Measurements from ENCODE around the gene FBXL19. TPM values are rescaled to one million over a fixed set of nuclear protein-coding genes. Genes with fewer than 3 reads are reported as not detected.

FBXL19 gene
- total and polyA plus RNA-seq, 9 of the 15 experiments (the other 6 are each of a cell fraction or from before 2014, with no cell fraction given), result 0.13 to 48.0 (median 13.5) TPM; not detected in 1

DNA sequence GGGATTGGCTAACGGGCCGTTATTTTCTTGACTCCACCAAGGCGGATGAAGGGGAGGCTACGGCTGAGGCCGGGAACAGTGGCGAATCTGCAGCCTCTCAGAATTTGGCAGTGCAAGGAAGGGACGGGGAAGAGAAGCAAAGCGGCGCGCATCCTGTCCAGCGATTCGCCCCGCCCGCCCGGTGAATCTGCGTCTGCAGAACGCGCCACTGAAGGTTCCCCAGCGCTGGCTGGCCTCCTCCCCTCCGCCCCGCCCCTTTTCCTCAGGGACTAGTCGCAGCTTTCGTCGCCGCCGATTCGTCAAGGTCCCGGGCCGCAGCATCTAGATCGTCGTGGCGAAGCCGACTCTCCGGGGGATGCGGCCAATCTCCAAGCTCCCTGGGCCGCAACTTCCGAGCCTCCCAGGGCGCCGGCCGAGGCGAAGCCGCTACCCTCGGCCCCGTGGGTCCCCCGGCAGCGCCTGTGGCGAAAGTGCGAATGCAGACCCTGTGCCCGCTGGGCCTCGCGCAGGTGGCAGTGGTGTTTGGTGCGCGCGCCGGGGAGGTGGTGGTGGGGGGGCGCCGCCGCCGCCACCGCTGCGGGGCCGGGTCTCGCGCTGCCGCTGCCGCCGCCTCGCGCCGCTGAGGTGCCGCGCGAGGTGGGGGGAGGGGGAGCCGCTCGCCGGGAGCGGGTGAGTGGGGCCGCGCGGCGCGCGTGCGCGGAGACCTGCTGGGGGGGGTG, 34.2 kb downstream of the FBXL19 start, which contains the start of gene SETD1A (continued):
- no peak for TF ChIP-seq ZNF445 (CRISPR knock-in tag; IDR thresholded peaks at IDR 0.05; ENCODE audit: low read depth)
- no peak for TF ChIP-seq ILF3 (IDR thresholded peaks at IDR 0.05; ENCODE audit: borderline replicate concordance)
- peak; percentile 72 for TF ChIP-seq HCFC1 (IDR thresholded peaks at IDR 0.05; ENCODE audit: low read depth, low read length)
- TF ChIP-seq TGIF2 (CRISPR knock-in tag; IDR thresholded peaks at IDR 0.05), result no peak
- TF ChIP-seq, protein P1, sequence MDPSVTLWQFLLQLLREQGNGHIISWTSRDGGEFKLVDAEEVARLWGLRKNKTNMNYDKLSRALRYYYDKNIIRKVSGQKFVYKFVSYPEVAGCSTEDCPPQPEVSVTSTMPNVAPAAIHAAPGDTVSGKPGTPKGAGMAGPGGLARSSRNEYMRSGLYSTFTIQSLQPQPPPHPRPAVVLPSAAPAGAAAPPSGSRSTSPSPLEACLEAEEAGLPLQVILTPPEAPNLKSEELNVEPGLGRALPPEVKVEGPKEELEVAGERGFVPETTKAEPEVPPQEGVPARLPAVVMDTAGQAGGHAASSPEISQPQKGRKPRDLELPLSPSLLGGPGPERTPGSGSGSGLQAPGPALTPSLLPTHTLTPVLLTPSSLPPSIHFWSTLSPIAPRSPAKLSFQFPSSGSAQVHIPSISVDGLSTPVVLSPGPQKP (CRISPR knock-in tag; IDR thresholded peaks at IDR 0.05), result no peak
- TF ChIP-seq EP300 (IDR thresholded peaks at IDR 0.05; ENCODE audit: low read length), result peak; percentile 95
- TF ChIP-seq COPS2 (conservative IDR thresholded peaks at IDR 0.05), result no peak
- TF ChIP-seq EZH2 (IDR thresholded peaks at IDR 0.05; ENCODE audit: borderline replicate concordance, low read depth, low read length), result no peak
- TF ChIP-seq ZNF143 (CRISPR knock-in tag; IDR thresholded peaks at IDR 0.05), result no peak
- TF ChIP-seq PML (IDR thresholded peaks at IDR 0.05; ENCODE audit: low read length), result no peak; the same call in 1 of the 2 replicates
- TF ChIP-seq ZFP36 (IDR thresholded peaks at IDR 0.05; ENCODE audit: low read depth, low read length, partially characterized antibody), result no peak
- no peak for TF ChIP-seq TRIM28 (IDR thresholded peaks at IDR 0.05)
- peak; percentile 95 for TF ChIP-seq NFIC (IDR thresholded peaks at IDR 0.05)
- no peak for TF ChIP-seq ETV6 (IDR thresholded peaks at IDR 0.05; ENCODE audit: borderline replicate concordance in 1 of 2, low read depth in 2 of 2, low read length in 1 of 2)
- TF ChIP-seq ETV6 (CRISPR knock-in tag; IDR thresholded peaks at IDR 0.05; ENCODE audit: borderline replicate concordance), result no peak; the same call in 1 of the 2 replicates
- no peak for TF ChIP-seq ZBED1 (IDR thresholded peaks at IDR 0.05)
- TF ChIP-seq POLR2G (IDR thresholded peaks at IDR 0.05; ENCODE audit: low read depth, low read length), result peak; percentile 91
- peak; percentile 31; the same call in 1 of the 2 replicates for TF ChIP-seq OTX1 (CRISPR knock-in tag; IDR thresholded peaks at IDR 0.05)
- peak; percentile 98 for TF ChIP-seq C11orf30 (IDR thresholded peaks at IDR 0.05; ENCODE audit: low read depth)
- TF ChIP-seq TEAD4 (IDR thresholded peaks at IDR 0.05; ENCODE audit: low read length), result no peak
- TF ChIP-seq TEAD4 (CRISPR knock-in tag; IDR thresholded peaks at IDR 0.05; ENCODE audit: borderline replicate concordance), result no peak
- TF ChIP-seq HDAC1 (IDR thresholded peaks at IDR 0.05), result no peak; a peak in 2 of 4 replicates
- TF ChIP-seq ZNF79 (CRISPR knock-in tag; IDR thresholded peaks at IDR 0.05; ENCODE audit: low read depth), result no peak
- TF ChIP-seq, protein P2, sequence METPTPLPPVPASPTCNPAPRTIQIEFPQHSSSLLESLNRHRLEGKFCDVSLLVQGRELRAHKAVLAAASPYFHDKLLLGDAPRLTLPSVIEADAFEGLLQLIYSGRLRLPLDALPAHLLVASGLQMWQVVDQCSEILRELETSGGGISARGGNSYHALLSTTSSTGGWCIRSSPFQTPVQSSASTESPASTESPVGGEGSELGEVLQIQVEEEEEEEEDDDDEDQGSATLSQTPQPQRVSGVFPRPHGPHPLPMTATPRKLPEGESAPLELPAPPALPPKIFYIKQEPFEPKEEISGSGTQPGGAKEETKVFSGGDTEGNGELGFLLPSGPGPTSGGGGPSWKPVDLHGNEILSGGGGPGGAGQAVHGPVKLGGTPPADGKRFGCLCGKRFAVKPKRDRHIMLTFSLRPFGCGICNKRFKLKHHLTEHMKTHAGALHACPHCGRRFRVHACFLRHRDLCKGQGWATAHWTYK (CRISPR knock-in tag; IDR thresholded peaks at IDR 0.05), result peak; percentile 69; the same call in 1 of the 2 replicates
- TF ChIP-seq YBX1 (IDR thresholded peaks at IDR 0.05), result no peak
- TF ChIP-seq FOXK2 (conservative IDR thresholded peaks at IDR 0.05 in 1 of 2, IDR thresholded peaks at IDR 0.05 in 1 of 2; ENCODE audit: low read depth in 2 of 2), result no peak

Data from K562 (cell line).